Measurements from ENCODE around the gene GLI1. TPM values are rescaled to one million over a fixed set of nuclear protein-coding genes. Genes with fewer than 3 reads are reported as not detected.

Gene GLI1
- total RNA-seq, 1 experiment from 2014 or later = 22.4 TPM

- H3K27ac ChIP-seq (ENCODE audit: low read depth, low read length, poor library complexity, severe bottlenecking) = no peak overlapping the region
- DNase-seq (ENCODE audit: low spot score) = no peak
- H3K9me3 ChIP-seq (ENCODE audit: low read depth, low read length, poor library complexity, severe bottlenecking) = no peaks in the 10 kb centered on the region
- CTCF ChIA-PET = no interaction called here
- intact Hi-C loops (cut with micrococcal nuclease; ENCODE audit: unreplicated experiment) = no loop called here
- no peak overlapping the region for H3K4me3 ChIP-seq (ENCODE audit: low read depth, low read length, poor library complexity, severe bottlenecking)
- no peaks in the 10 kb centered on the region for H3K36me3 ChIP-seq (ENCODE audit: insufficient read depth, low read length, poor library complexity, severe bottlenecking)
- H3K27me3 ChIP-seq (replicated peaks; ENCODE audit: insufficient read depth, low read depth, low read length, poor library complexity) = no peaks in the 10 kb centered on the region
- TF ChIP-seq, protein P1, sequence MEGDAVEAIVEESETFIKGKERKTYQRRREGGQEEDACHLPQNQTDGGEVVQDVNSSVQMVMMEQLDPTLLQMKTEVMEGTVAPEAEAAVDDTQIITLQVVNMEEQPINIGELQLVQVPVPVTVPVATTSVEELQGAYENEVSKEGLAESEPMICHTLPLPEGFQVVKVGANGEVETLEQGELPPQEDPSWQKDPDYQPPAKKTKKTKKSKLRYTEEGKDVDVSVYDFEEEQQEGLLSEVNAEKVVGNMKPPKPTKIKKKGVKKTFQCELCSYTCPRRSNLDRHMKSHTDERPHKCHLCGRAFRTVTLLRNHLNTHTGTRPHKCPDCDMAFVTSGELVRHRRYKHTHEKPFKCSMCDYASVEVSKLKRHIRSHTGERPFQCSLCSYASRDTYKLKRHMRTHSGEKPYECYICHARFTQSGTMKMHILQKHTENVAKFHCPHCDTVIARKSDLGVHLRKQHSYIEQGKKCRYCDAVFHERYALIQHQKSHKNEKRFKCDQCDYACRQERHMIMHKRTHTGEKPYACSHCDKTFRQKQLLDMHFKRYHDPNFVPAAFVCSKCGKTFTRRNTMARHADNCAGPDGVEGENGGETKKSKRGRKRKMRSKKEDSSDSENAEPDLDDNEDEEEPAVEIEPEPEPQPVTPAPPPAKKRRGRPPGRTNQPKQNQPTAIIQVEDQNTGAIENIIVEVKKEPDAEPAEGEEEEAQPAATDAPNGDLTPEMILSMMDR (conservative IDR thresholded peaks at IDR 0.05; ENCODE audit: low read depth, low read length) = no peak
- TF ChIP-seq EZH2 (IDR thresholded peaks at IDR 0.05; ENCODE audit: borderline replicate concordance, low read depth, low read length, poor library complexity, severe bottlenecking) = no peak
- no TSS peak for BruUV-seq (replicated peaks)
- POLR2A ChIA-PET (ENCODE audit: low non-redundant PET) = no interaction called here
- peaks cover 13% of the 10 kb centered on the region for H3K4me1 ChIP-seq (ENCODE audit: insufficient read depth, low read length, poor library complexity, severe bottlenecking)
Observed at GRCh38 chr12:57465030-57465746, 5.6 kb downstream of the GLI1 start.

GRCh38 chr12:57465747-57466505, 6.3 kb downstream of the GLI1 start:
- Histone ChIP-seq H3K4me1 (ENCODE audit: insufficient read depth, low read length, poor library complexity, severe bottlenecking) (peaks cover 10% of the 10 kb centered on the region), H3K4me3 (ENCODE audit: low read depth, low read length, poor library complexity, severe bottlenecking) (no peak overlapping the region), H3K27ac (ENCODE audit: low read depth, low read length, poor library complexity, severe bottlenecking) (no peak overlapping the region), H3K36me3 (ENCODE audit: insufficient read depth, low read length, poor library complexity, severe bottlenecking) (no peaks in the 10 kb centered on the region), H3K9me3 (ENCODE audit: low read depth, low read length, poor library complexity, severe bottlenecking) (no peaks in the 10 kb centered on the region), H3K27me3 (replicated peaks; ENCODE audit: insufficient read depth, low read depth, low read length, poor library complexity) (no peaks in the 10 kb centered on the region)
- no peak for DNase-seq (ENCODE audit: low spot score)
- intact Hi-C loops (cut with micrococcal nuclease; ENCODE audit: unreplicated experiment) = no loop called here
- ChIA-PET CTCF (no interaction called here), POLR2A (ENCODE audit: low non-redundant PET) (interaction anchor here (1.0 kb wide), 1 partner anchor 165 kb away, joined by 3 read pairs; no protein-coding TSS in a partner anchor)
- TF ChIP-seq, protein P1 (conservative IDR thresholded peaks at IDR 0.05; ENCODE audit: low read depth, low read length) = no peak
- no peak for TF ChIP-seq EZH2 (IDR thresholded peaks at IDR 0.05; ENCODE audit: borderline replicate concordance, low read depth, low read length, poor library complexity, severe bottlenecking)
- no TSS peak for BruUV-seq (replicated peaks)

GRCh38 chr12:57467212-57467874, 7.8 kb downstream of the GLI1 start:
- DNase-seq (ENCODE audit: low spot score) = no peak
- Histone ChIP-seq H3K4me3 (ENCODE audit: low read depth, low read length, poor library complexity, severe bottlenecking) (no peak overlapping the region), H3K27me3 (replicated peaks; ENCODE audit: insufficient read depth, low read depth, low read length, poor library complexity) (no peaks in the 10 kb centered on the region), H3K9me3 (ENCODE audit: low read depth, low read length, poor library complexity, severe bottlenecking) (no peaks in the 10 kb centered on the region), H3K27ac (ENCODE audit: low read depth, low read length, poor library complexity, severe bottlenecking) (no peak overlapping the region), H3K36me3 (ENCODE audit: insufficient read depth, low read length, poor library complexity, severe bottlenecking) (no peaks in the 10 kb centered on the region), H3K4me1 (ENCODE audit: insufficient read depth, low read length, poor library complexity, severe bottlenecking) (peaks cover 6% of the 10 kb centered on the region)
- no TSS peak for BruUV-seq (replicated peaks)
- POLR2A ChIA-PET (ENCODE audit: low non-redundant PET) = no interaction called here
- CTCF ChIA-PET = no interaction called here
- no peak for TF ChIP-seq EZH2 (IDR thresholded peaks at IDR 0.05; ENCODE audit: borderline replicate concordance, low read depth, low read length, poor library complexity, severe bottlenecking)
- TF ChIP-seq, protein P1 (conservative IDR thresholded peaks at IDR 0.05; ENCODE audit: low read depth, low read length) = no peak
- intact Hi-C loops (cut with micrococcal nuclease; ENCODE audit: unreplicated experiment) = no loop called here
